GM21390 (cell line): Measurements from ENCODE around the gene MEIG1.
"Not testable (repeated sequence)": the region's sequence is repeated elsewhere in the genome, so short reads cannot be mapped to it uniquely, and the experiment has no call there.

Experiments used
- ATAC-seq: cut with Tn5 transposase; IDR thresholded peaks from one replicate; pipeline ENCODE4 v1.9.1; 2021; ENCODE audit not compliant: unreplicated experiment

Gene MEIG1

GRCh38 chr10:14959221-14960057 is at the start of gene MEIG1:
Gene MEIG1 (plus strand): TSS chr10:14959388. CDS start chr10:14966469, 7,081 bp downstream.
- ATAC-seq = peak; percentile 81

- no peak for ATAC-seq
These were observed 48.2 kb upstream of the MEIG1 start for GRCh38 chr10:14910953-14911352.

DNA sequence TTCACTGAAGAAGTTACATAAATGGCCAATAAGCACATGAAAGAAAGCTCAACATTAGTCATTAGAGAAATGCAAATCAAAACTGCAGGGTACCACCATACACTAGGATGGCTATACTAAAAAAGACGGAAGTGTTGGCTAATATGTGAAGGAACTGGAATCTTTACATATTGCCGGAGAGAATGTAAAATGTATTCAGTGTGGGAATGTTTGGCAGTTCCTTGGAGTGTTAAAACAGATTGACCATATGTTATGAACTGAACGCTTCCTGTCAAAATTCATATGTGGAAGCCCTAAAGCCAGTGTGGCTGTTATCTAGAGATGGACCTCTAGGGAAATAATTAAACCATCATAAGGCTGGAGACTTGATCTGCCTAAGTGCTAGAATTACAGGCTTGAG is 47.4 kb upstream of the MEIG1 start:
- ATAC-seq = no peak

GRCh38 chr10:14916600-14916999 is 42.6 kb upstream of the MEIG1 start:
- no peak for ATAC-seq

DNA sequence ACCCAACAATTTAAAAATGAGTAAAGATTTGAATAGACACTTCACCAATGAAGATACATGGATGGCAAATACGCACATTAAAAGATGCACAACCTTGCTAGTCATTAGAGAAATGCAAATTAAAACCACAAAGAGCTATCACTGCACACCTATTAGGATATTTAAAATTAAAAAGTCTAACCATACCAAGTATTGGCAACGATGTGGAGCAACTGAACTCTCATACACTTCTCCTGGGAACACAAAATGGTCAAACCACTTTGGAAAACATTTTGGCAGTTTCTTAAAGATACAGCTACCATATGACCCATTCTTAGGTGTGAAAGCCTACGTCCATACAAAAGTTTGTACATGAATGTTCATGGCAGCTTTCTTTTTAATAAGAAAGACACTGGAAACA is 41.4 kb upstream of the MEIG1 start:
- no peak for ATAC-seq

DNA sequence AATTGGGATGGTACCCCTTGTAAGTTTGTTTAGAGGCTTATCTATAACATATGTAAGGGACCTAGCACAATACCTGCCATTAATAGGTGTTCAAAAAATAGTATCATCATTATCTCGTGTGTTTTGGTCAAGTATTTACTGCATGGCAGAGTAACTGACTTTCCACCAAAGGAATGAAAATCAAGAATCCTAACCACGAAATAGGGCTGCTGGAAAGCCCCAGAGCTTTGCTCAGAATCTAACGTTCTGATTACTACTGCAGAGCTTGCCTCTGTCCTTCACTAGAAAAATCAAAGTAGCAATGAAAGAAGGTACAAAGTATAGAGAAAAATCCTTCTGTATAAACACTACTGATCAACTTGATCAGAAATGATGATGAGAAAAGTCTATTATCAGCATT is 40.2 kb upstream of the MEIG1 start:
- no peak for ATAC-seq

DNA sequence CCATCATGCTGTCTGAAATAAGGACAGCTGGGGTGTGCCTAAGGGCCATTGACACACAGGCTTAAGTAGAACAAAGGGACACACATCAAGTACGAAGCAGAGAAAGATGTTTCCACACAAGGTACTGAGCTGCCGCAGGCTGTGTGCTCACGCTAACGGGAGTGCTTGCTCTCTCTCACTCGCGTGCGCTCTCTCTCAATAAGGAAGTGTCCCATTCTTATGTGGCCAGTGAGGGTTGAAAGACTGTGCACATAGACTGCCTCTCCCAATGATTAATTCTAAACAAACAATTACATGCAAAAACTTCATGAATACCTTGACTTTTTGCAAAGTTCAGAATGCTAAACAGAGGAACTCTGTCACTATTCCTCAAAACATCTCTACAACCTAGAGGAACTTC is 35.2 kb upstream of the MEIG1 start:
- no peak for ATAC-seq

DNA sequence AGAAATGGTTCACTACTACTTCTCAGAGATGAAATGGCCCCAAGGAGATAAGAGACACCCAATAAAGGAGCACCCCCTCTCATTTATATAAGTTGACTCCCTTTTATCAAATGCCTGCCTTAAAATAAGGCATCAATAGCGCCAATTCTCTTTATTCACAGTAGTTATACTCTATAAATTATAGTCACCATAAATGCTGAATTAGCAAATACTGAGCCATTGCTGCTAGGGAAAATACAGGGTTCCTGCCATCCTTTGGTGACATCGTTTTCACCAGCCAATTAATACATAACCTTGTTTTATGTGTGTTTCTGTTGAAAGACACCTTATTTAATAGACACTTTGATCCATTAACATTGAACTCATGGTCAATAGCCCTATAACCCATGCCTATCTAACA is 33.9 kb upstream of the MEIG1 start:
- ATAC-seq = no peak

DNA sequence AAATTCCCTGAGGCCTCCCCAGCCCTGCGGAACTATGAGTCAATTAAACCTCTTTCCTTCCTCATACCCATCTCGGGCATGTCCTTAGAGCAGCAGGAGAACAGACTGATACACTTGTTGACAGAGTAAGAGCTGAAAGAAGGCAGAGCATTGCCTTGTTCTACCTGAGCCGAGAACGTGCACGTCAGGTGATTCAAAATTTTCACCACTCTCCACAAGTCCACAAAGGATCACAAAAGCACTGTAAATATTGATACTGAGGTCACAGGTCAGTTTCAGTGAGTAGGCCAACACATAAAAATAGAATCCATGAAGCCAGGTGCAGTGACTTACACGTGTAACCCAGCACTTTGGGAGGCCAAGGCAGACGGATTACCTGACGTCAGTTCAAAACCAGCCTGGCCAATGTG is 33.1 kb upstream of the MEIG1 start:
- peak; percentile 6 for ATAC-seq

DNA sequence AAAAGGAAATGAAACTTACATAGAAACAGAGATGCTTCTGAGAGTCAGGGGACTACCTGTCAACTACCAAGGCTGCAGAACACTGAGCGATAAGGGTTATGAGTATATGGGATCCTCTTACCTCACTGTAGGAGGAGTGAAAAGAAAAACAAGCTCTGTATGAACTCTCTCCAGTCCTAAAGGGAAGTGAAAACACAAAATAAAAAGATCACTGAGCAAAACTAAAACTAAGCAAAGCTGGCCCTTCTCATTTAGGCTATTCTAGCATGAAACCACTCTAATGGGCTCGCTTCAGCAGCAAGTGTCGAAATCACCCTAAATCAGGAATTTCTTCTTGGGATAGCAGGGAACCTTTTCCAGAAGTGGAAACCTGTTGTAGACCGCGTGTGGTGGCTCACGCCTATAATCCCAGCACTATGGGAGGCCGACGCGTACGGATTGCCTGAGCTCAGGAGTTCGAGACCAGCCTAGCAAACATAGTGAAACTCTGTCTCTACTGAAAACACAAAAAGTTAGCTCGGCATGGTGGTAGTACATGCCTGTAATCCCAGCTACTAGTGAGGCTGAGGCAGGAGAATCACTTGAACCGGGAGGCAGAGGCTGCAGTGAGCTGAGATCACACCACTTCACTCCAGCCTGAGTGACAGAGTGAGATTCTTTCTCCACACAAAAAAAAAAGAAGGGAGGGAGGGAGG is 32.3 kb upstream of the MEIG1 start:
- peak; percentile 98 for ATAC-seq

DNA sequence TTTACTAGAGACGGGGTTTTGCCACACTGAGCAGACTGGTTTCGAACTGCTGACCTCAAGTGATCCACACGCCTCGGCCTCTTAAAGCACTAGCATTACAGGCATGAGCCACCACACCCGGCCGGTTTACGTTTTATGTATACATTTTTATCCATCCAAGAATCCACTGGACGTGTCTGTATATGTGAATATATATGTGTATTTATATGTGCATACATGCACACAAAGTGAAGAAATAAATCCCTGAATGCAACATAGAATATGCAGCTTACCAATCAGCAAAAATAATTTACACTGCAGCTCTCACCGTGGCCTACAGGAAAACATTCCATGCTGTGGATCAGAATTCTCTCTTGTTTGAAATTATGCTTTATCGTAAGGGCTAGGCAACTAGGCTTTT is 28.6 kb upstream of the MEIG1 start:
- no peak for ATAC-seq

DNA sequence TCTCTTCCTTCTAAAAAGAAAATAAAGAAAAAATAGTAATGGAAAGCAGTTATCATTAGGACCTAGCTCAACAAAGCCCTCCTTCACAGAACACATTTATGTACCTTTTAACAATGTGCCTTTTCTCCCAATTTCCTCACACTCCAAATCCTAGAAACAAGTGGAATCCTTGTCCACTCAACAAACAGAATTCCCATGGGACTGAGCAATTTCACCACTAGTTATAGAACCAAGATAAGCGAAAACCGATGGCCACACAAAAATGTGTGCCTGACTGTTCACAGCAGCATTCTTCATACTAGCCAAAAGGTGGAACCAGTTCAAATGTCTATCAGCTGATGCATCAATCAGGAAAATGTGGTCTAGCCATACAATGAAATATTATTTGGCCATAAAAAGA is 22.6 kb upstream of the MEIG1 start:
- no peak for ATAC-seq

GRCh38 chr10:14938971-14939370 is 20.2 kb upstream of the MEIG1 start:
- not testable (repeated sequence) for ATAC-seq

DNA sequence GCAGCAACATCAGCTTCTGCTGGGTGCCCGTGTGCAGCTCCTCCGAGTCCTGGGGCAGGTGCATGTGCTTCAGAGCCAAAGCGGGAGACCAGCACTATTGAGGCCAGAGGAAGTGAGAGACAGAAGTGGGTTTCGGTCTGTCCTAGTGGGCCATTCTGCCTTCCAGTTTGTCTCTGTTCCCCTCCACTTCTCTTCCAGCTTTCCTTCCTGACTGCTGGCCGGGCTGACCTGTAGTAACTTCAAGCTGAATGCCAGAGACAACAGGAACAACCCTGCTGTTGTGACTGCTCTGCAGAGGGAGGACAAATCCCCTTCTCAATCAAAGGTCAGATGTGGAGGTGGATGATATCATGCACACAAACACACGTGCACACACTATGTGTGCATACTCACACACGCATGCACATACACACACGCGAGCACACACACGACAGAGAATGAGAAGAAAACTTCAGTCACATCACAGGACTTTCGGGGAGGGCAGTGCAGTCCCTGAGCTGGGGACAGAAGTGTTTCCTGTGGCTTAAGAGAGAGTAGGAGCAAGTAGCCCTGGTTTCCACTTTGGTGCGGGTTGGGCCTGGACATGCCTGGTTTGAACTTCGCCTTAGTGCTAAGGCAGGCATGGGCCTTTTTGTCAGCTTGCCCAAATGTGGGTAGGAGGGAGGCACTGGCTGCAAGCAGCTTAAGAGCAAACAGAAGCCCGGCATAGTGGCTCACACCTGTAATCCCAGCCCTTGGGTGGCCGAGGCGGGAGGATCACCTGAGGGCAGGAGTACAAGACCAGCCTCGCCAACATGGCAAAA is 16.8 kb upstream of the MEIG1 start:
- ATAC-seq = peak; percentile 95

- not testable (repeated sequence) for ATAC-seq
These were observed 16.2 kb upstream of the MEIG1 start for GRCh38 chr10:14942950-14943338.

DNA sequence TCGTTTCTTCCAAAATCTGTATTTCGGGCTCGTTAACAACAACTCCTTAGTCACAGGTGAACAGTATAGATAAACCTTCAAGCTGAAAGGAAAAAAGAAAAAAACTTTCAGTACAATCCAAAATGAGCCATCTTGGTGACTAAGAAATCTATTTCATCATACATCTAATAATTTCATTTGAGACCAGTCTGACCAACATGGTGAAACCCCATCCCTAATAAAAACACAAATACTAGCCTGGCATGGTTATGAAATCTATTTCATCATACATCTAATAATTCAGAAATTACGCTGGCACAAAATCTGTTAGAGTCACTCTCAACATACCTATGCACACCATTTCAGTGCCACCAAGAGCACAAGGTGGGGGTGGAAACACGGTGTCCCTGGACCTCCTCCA is 14.1 kb upstream of the MEIG1 start:
- ATAC-seq = no peak

GRCh38 chr10:14947268-14947667 is 11.9 kb upstream of the MEIG1 start:
- no peak for ATAC-seq

GRCh38 chr10:14949291-14949690 is 9.9 kb upstream of the MEIG1 start:
- ATAC-seq = no peak

DNA sequence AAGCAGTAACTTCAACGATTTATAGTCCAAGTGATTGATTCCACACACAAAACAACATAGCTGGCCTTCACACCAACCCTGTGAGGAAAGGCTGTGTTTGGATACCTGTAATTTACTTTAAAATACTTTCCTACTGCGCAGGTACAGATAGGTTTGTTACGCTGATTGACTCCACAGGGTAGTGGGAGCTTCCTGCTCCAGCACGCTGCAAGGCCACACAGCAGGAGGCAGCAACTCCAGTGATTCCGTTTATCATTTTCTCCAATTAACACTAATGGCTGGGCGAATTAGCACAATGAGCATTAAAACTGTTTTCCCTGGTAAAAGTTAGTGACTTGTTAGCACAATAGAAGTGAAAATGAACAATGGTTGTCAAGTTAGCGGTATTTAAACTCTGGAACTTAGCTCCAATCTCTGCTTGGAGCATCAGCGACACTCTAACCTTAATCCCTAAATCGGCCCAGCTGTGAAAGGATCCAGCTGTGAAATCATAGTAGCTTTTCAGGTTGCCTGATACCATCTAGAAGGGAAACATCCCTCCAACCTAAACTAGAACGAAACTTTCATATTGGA is 6.3 kb upstream of the MEIG1 start:
- no peak for ATAC-seq

DNA sequence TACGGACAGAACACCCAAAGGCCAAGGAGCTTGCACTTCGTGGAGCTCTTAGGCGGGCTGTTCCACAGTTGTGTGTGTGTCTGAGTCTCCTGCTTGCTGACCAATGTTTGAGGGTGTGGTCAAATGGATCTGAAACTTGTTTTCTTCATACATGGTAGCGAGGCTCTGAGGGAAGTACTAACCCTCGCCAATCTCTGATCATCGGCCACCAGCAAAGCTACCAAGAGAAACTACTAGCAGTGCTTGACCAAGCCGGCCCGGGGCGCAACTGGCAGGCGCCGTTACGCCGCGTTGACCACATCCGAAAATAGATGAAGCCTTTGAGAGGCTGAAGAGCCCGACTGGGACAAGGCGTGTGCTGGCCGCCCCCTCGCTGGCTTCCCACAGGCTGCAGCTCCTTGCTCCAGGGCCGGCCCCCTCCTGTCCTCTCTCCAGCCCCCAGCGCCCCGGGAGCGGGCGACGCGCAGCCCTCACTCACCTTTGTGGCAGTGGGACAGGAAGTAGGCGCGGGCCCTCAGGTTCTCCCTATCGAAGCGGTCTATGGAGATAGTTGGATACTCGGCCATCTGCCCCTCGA is 5.7 kb upstream of the MEIG1 start:
- peak; percentile 18 for ATAC-seq
